HG03280 (cell line): ENCODE measurements around the gene SLC41A1.

ENCODE experiments used
- ATAC-seq: cut with Tn5 transposase; IDR thresholded peaks from one replicate; pipeline ENCODE4 v1.9.1; 2021; ENCODE audit warnings: mild to moderate bottlenecking, moderate library complexity; ENCODE audit not compliant: unreplicated experiment

Gene SLC41A1

GRCh38 chr1:205791568-205792180, 21.3 kb downstream of the SLC41A1 start:
- ATAC-seq: no peak

GRCh38 chr1:205787287-205787916, 25.6 kb downstream of the SLC41A1 start:
- no peak for ATAC-seq

GRCh38 chr1:205786601-205787000, 26.4 kb downstream of the SLC41A1 start:
- ATAC-seq: no peak

- no peak for ATAC-seq
Measured at GRCh38 chr1:205785446-205785845, 27.6 kb downstream of the SLC41A1 start.

- no peak for ATAC-seq
Measured at GRCh38 chr1:205783904-205784303, 29.1 kb downstream of the SLC41A1 start.

- no peak for ATAC-seq
Measured at GRCh38 chr1:205783433-205783795, 29.6 kb downstream of the SLC41A1 start.

GRCh38 chr1:205782627-205783432, 30.2 kb downstream of the SLC41A1 start:
- no peak for ATAC-seq

- no peak for ATAC-seq
Measured at GRCh38 chr1:205780335-205780734, 32.7 kb downstream of the SLC41A1 start.

GRCh38 chr1:205777994-205778393, 35.0 kb downstream of the SLC41A1 start:
- ATAC-seq: no peak

GRCh38 chr1:205775717-205776056, 37.3 kb downstream of the SLC41A1 start:
- ATAC-seq: no peak

- ATAC-seq: peak; percentile 86
Measured at GRCh38 chr1:205775015-205775716, 37.8 kb downstream of the SLC41A1 start, which contains the start of gene RAB29. Gene RAB29, minus strand, starts transcription at chr1:205775482. Its CDS starts 526 bp downstream, at chr1:205774956.

- no peak for ATAC-seq
Measured at GRCh38 chr1:205774198-205775014, 38.6 kb downstream of the SLC41A1 start.

GRCh38 chr1:205772607-205773032, 40.4 kb downstream of the SLC41A1 start:
- ATAC-seq: no peak

- ATAC-seq: no peak
Measured at GRCh38 chr1:205770618-205771017, 42.4 kb downstream of the SLC41A1 start.

GRCh38 chr1:205769641-205770365, 43.2 kb downstream of the SLC41A1 start:
- ATAC-seq: no peak

- ATAC-seq: no peak
Measured at GRCh38 chr1:205767248-205767647, 45.8 kb downstream of the SLC41A1 start.

- no peak for ATAC-seq
Measured at GRCh38 chr1:205766570-205766969, 46.4 kb downstream of the SLC41A1 start.

GRCh38 chr1:205766038-205766437, 47.0 kb downstream of the SLC41A1 start:
- ATAC-seq: no peak

GRCh38 chr1:205764578-205764977, 48.4 kb downstream of the SLC41A1 start:
- ATAC-seq: no peak

- no peak for ATAC-seq
Measured at GRCh38 chr1:205763980-205764379, 49.0 kb downstream of the SLC41A1 start.
